Epithelial cell of prostate (primary cell): Measurements from ENCODE around the gene ACOT7.
"Not testable (repeated sequence)": the region's sequence is repeated elsewhere in the genome, so short reads cannot be mapped to it uniquely, and the experiment has no call there.

Source experiments
- DNase-seq: peaks from one replicate; pipeline ENCODE4 v3.0.0-alpha.2; 2011; ENCODE audit warnings: low read depth, low spot score
- H3K27ac ChIP-seq: fragments of 450-650 bp; 2 replicates; pipeline ENCODE4 v1.5.1; 2017; ENCODE audit warnings: mild to moderate bottlenecking

ACOT7 gene, protein sequence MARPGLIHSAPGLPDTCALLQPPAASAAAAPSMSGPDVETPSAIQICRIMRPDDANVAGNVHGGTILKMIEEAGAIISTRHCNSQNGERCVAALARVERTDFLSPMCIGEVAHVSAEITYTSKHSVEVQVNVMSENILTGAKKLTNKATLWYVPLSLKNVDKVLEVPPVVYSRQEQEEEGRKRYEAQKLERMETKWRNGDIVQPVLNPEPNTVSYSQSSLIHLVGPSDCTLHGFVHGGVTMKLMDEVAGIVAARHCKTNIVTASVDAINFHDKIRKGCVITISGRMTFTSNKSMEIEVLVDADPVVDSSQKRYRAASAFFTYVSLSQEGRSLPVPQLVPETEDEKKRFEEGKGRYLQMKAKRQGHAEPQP

DNA sequence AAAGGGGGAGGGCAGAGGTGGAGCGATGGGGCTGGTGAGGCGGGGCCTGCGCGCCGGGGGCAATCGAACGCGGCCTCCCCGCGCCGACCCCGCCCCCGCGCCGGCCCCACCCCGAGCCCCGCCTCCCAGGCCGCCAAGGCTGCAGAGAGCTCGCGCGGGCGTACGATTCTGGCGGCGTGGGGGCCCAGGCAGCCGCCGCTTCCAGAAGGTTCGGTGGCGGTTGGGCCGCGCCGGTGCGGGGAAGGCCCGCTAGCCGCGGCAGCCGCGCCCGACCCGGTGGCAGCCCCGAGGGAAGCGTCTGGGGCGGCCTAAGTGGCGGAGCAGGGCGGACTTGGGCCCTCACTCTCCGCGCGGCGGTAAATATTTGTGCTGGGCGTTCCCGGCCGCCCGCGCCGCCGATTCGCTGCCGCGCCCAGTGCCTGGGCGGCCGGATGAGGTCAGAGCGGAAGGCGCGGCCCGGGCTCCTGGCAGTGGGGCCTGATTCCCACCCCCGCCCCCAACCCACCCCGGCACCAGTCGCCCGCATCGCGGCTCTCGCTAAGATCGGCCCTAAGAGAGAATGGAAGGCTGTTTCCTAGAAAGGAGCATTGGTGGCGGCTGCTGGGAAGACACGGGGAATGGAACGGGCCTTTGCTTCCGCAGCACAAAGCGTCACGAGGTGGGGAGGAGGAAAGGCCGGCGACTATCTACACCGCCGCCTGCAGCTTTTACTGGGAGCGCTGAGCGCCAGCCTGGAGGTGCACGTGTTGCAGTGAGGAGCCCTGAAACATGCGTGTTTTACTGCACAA, at the start of gene ACOT7:
TSS of gene ACOT7 (minus strand) at position 368 of the 788 bp plus-strand sequence. CDS start 368 bp downstream, outside the sequence.
- no peak for DNase-seq
- H3K27ac ChIP-seq: peak within 1 kb of the TSS; percentile 88

DNA sequence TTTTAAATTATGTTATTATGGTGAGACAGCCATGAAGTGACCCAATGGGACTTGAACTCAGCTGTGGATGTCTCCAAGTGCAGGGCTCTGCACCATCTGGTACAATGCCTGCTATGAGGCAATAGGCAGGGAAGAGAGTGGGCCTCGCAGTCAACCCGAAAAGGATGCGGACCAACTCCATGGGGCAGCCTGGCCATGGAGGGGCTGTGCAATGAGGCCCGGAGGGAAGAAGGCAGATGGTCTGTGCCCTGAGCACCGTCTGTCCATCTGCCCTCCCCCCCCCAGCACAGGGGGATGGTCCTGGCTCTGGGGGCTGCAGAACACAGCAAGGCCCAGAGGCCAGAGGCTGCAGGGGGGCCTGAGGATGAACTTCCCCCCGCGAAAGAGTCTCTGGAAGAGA, 48.0 kb upstream of the ACOT7 start:
- no peak for DNase-seq
- H3K27ac ChIP-seq: no peak overlapping the region

DNA sequence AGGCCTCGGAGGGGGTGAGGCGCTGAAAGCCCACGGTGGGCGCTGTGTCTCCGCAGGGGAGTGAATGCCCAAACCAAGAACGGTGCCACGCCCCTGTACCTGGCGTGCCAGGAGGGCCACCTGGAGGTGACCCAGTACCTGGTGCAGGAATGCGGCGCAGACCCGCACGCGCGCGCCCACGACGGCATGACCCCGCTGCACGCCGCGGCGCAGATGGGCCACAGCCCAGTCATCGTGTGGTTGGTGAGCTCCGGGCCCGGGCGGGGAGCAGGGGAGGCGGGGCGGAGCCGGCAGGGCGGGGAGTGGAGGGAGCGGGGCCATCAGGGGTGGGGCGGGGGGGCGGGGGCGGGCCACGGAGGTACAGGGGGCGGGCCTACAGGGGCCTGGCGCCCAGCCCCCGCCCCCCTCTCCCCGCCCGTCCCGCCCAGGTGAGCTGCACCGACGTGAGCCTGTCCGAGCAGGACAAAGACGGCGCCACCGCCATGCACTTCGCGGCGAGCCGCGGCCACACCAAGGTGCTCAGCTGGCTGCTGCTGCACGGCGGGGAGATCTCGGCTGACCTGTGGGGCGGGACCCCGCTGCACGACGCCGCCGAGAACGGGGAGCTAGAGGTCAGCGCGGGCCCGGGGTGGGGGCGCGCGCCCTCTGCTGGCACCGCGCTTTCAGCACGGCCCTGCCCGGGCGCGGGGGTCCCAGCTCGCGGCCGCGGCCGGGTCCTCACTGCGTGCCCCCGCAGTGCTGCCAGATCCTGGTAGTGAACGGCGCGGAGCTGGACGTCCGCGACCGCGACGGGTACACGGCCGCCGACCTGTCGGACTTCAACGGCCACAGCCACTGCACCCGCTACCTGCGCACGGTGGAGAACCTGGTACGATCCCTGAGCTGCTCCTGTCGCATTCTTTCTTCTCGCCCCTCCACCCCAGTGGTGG, 46.9 kb upstream of the ACOT7 start:
- DNase-seq: no peak
- H3K27ac ChIP-seq: no peak overlapping the region

GRCh38 chr1:6438047-6438525, 44.5 kb upstream of the ACOT7 start:
- no peak overlapping the region for H3K27ac ChIP-seq
- no peak for DNase-seq

GRCh38 chr1:6437012-6437700, 43.6 kb upstream of the ACOT7 start:
- DNase-seq, H3K27ac ChIP-seq: not testable (repeated sequence)

- DNase-seq, H3K27ac ChIP-seq: not testable (repeated sequence)
These were observed 42.7 kb upstream of the ACOT7 start for GRCh38 chr1:6436277-6436676.

GRCh38 chr1:6435547-6435946, 42.0 kb upstream of the ACOT7 start:
- no peak overlapping the region for H3K27ac ChIP-seq
- no peak for DNase-seq

GRCh38 chr1:6435129-6435528, 41.6 kb upstream of the ACOT7 start:
- H3K27ac ChIP-seq: no peak overlapping the region
- no peak for DNase-seq

- DNase-seq: no peak
- H3K27ac ChIP-seq: no peak overlapping the region
These were observed 40.6 kb upstream of the ACOT7 start for GRCh38 chr1:6434186-6434585.

GRCh38 chr1:6431645-6432579, 38.3 kb upstream of the ACOT7 start:
- DNase-seq, H3K27ac ChIP-seq: not testable (repeated sequence)

DNA sequence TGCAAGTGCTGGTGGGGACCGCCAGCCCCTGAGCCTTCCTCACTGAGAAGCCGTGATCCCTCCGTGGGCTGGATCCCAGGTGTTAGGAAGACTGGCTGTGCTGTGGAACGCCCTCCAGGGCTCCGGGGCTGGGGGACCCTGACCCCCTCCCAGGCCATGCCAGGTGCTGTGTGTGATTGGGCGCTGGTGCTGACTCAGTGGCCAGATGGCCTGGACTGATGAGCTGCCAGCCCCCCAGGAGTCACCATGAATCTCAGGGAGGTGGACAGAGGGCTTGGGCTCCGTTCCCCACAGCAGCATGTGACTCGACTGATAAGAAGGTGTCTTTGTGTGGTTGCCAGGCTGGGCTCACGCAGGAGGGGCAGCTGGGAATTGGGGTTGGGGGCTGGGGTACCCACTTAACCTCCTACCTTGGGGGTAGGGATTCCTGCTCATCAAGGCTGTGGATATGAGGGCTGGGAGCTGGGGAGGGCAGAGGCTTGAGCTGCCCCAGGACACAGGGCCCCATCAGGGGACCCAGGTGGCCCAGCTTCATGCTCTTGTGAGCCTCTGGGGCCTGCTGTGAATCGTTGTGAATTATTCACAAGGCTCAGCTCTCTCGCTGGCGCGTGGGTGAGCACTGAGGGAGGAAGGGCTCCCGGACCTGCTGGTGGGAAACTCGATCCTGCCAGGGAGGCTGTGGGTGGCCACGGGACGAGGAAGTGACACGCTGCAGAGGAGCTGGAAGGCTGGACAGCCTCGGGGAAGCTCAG, 36.3 kb upstream of the ACOT7 start:
- not testable (repeated sequence) for DNase-seq, H3K27ac ChIP-seq

DNA sequence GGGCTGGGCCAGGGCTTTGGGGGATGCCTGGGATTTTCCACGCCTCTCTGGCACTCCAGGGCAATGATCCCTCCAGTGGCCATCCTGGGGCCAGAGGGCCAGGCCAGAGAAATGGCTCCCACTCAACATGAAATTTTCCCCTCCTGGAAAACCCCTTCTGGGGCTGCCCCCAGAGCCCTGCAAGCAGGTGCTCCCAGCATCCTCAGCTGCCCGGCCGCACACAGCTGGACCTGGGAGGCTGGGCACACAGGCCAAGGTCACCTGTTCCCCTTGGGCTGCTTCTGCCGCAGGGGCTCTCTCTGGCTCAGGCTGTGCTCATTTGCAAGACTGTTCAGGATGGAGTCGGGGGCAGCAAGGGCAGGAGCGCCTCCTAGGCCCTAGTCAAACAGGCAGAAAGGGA, 34.9 kb upstream of the ACOT7 start:
- H3K27ac ChIP-seq, DNase-seq: not testable (repeated sequence)

- DNase-seq: no peak
- peak overlapping the region; percentile 9 for H3K27ac ChIP-seq
These were observed 34.1 kb upstream of the ACOT7 start for GRCh38 chr1:6427441-6428390.

DNA sequence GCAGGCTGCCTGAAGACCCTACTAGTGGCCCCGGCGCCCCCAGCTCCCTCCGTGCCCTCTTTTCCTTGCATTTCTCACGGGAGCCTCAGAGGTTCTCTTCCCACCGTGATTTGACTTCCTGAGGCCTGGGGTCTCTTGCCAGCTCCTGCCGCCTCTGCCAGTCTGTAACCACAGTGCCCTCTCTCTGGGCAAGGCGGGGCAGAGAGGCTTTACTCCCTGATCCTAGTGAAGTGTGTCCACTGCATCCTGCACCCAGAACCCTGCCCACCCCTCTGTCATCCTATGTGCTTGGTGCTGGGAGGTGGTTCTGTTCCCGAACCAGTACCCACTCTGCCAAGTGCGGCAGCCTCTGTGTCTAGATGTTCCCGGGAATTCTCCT, 33.4 kb upstream of the ACOT7 start:
- no peak for DNase-seq
- no peak overlapping the region for H3K27ac ChIP-seq

- no peak for DNase-seq
- no peak overlapping the region for H3K27ac ChIP-seq
These were observed 32.9 kb upstream of the ACOT7 start for GRCh38 chr1:6426277-6426971.

DNA sequence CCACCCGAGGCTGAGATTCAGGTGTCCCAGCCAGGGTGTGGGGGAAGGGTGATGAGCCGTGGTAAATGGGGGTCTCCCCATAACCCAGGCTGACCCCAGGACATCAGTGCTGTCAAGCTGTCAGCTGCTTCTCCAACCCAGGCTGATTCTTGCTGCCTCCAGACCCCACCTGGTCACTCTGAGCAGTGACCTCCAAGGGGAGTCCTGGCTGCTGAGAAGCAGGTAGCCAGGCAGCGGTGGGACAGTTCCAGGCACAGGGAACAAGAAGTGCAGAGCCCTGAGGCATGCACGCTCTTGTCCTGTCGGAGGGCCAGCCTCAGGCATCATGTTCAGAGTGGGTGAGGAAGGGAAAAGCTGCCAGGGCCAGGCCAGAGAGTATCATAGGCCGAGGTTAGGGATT, 32.1 kb upstream of the ACOT7 start:
- no peak for DNase-seq
- no peak overlapping the region for H3K27ac ChIP-seq
